HepG2 (cell line): ENCODE measurements around the gene DISP2. TPM values are rescaled to one million over a fixed set of nuclear protein-coding genes. Genes with fewer than 3 reads are reported as not detected.

ENCODE experiments used
- ADNP ChIP-seq: sonication (generic); formaldehyde crosslinking; IDR thresholded peaks from 2 replicates; pipeline ENCODE4 v1.4.0; 2020; ENCODE audit warnings: missing genetic modification reagents
- CENPX ChIP-seq: sonication (generic); formaldehyde crosslinking; IDR thresholded peaks from 2 replicates; pipeline ENCODE4 v1.9.0; 2021; ENCODE audit warnings: mild to moderate bottlenecking, missing genetic modification reagents, moderate library complexity
- CHCHD3 ChIP-seq: sonication (generic); formaldehyde crosslinking; IDR thresholded peaks from 2 replicates; pipeline ENCODE4 v1.8.0; 2022; ENCODE audit warnings: mild to moderate bottlenecking, missing genetic modification reagents, moderate library complexity
- GATAD2A ChIP-seq: IDR thresholded peaks from 2 replicates; pipeline ENCODE4 v1.6.1; 2016
- HDAC1 ChIP-seq: sonication (generic); formaldehyde crosslinking; IDR thresholded peaks from 2 replicates; pipeline ENCODE4 v1.5.1; 2020; ENCODE audit warnings: mild to moderate bottlenecking, missing genetic modification reagents
- HNRNPUL1 ChIP-seq: fragments of 200-400 bp; formaldehyde crosslinking; IDR thresholded peaks from 2 replicates; pipeline ENCODE4 v1.6.1; 2017; ENCODE audit warnings: low read depth, mild to moderate bottlenecking, low read length, moderate library complexity
- KDM2A ChIP-seq: sonication (generic); formaldehyde crosslinking; IDR thresholded peaks from 2 replicates; pipeline ENCODE4 v1.4.0; 2020; ENCODE audit warnings: low read depth, missing genetic modification reagents, borderline replicate concordance
- KLF6 ChIP-seq: IDR thresholded peaks from 2 replicates; pipeline ENCODE4 v1.8.0; 2016; ENCODE audit warnings: missing biosample characterization, missing genetic modification reagents
- RAD21 ChIP-seq: fragments of 450-650 bp; formaldehyde crosslinking; IDR thresholded peaks from 2 replicates; pipeline ENCODE4 v1.5.0; 2020; ENCODE audit warnings: mild to moderate bottlenecking
- RARA ChIP-seq: IDR thresholded peaks from 2 replicates; pipeline ENCODE4 v1.6.1; 2016; ENCODE audit warnings: missing genetic modification reagents, missing compliant biosample characterization
- SIX1 ChIP-seq: sonication (generic); formaldehyde crosslinking; IDR thresholded peaks from 2 replicates; pipeline ENCODE4 v1.4.0; 2020; ENCODE audit warnings: missing genetic modification reagents, borderline replicate concordance
- ZBTB38 ChIP-seq: sonication (generic); formaldehyde crosslinking; IDR thresholded peaks from 2 replicates; pipeline ENCODE4 v1.5.1; 2020; ENCODE audit warnings: mild to moderate bottlenecking, missing genetic modification reagents
- ZNF264 ChIP-seq: sonication (generic); formaldehyde crosslinking; IDR thresholded peaks from 2 replicates; pipeline ENCODE4 v1.4.0; 2020; ENCODE audit warnings: missing genetic modification reagents
- ZNF335 ChIP-seq: sonication (generic); formaldehyde crosslinking; IDR thresholded peaks from 2 replicates; pipeline ENCODE4 v1.4.0; 2020; ENCODE audit warnings: missing genetic modification reagents
- ZNF34 ChIP-seq: sonication (generic); formaldehyde crosslinking; IDR thresholded peaks from 2 replicates; pipeline ENCODE4 v1.4.0; 2020; ENCODE audit warnings: mild to moderate bottlenecking, missing genetic modification reagents, borderline replicate concordance
- polyA plus RNA-seq, 8 experiments: library from polyadenylated mRNA; depleted of rRNA in 3 of 8; stranded (reverse) in 7 of 8; unstranded in 1 of 8; fragments of >200 nt; fragmentation: Illumina TruSeq in 4 of 8; extraction: Trizol in 4 of 8; gene quantifications; 2 replicates each; pipeline versions ENCODE4 v1.2.1 to v1.2.3, GENCODE V29; 2011 to 2016; ENCODE audit warnings: low read depth in 4 of 8, missing spikeins in 1 of 8, mixed read lengths in 1 of 8; ENCODE audit not compliant: insufficient read depth in 1 of 8
- total RNA-seq, 5 experiments: library from RNA; depleted of rRNA; stranded (reverse); fragments of >200 nt; fragmentation: Illumina TruSeq; extraction: Trizol; gene quantifications; 2 replicates each; pipeline ENCODE4 v1.2.3, GENCODE V29; 2016; ENCODE audit warnings: low read depth in 1 of 5
- TF ChIP-seq, protein P1 (sequence below): sonication (generic); formaldehyde crosslinking; IDR thresholded peaks from 2 replicates; pipeline ENCODE4 v1.5.0; 2020; ENCODE audit warnings: missing genetic modification reagents
- TF ChIP-seq, protein P2 (sequence below): sonication (generic); formaldehyde crosslinking; IDR thresholded peaks from 2 replicates; pipeline ENCODE4 v1.4.0; 2020; ENCODE audit warnings: missing genetic modification reagents
- TF ChIP-seq, protein P3 (sequence below): sonication (generic); formaldehyde crosslinking; IDR thresholded peaks from 2 replicates; pipeline ENCODE4 v1.8.1; 2022; ENCODE audit warnings: low read depth, mild to moderate bottlenecking, missing genetic modification reagents
- TF ChIP-seq, protein P4 (sequence below): sonication (generic); formaldehyde crosslinking; conservative IDR thresholded peaks from 2 replicates; pipeline ENCODE4 v1.8.1; 2023; ENCODE audit warnings: missing genetic modification reagents
- TF ChIP-seq, protein P5 (sequence below): sonication (generic); formaldehyde crosslinking; IDR thresholded peaks from 2 replicates; pipeline ENCODE4 v1.4.0; 2020; ENCODE audit warnings: mild to moderate bottlenecking, missing genetic modification reagents, borderline replicate concordance

The DISP2 gene
- total and polyA plus RNA-seq, 2 of the 13 experiments (the other 11 are each of a cell fraction or from before 2014, with no cell fraction given): 0.09 to 0.32 TPM

DNA sequence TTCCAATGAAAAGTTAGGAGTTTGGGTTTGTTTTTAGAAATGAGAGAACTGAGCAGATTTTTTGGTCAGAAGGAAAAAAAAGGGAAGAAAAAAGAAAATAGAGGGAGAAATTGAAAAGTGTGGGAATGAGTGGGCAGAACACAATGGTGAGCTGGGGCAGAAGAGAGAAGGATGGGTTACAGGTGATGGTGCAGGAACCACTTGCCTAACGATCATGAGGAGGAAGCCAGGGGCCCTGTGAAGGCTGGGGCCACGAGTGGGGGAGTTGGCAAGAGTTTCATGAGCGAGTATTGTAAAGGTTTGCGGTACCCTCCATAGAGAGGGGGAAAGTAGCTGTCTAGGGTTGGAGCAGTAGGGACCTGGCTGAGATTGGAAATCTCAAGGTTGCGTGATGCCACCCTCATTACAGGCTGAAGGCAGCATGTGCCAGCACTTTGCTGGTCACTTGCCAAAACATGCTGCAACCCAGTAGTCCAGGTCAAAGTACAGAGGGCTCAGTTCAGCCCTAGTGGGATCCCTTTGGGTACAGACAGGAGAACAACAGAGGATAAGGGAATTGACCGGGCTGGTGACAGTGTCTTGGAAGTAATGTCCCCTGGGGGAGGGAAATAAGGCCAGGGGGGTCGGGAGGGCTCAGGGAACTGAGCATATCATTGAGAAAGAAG is 54.2 kb downstream of the DISP2 start (continued):
- 0 out of 2 replicates have a peak, but pooled peaks have one; percentile 32 for TF ChIP-seq RARA (CRISPR knock-in tag)
- TF ChIP-seq, protein P1, sequence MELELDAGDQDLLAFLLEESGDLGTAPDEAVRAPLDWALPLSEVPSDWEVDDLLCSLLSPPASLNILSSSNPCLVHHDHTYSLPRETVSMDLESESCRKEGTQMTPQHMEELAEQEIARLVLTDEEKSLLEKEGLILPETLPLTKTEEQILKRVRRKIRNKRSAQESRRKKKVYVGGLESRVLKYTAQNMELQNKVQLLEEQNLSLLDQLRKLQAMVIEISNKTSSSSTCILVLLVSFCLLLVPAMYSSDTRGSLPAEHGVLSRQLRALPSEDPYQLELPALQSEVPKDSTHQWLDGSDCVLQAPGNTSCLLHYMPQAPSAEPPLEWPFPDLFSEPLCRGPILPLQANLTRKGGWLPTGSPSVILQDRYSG (CRISPR knock-in tag): no peak
- TF ChIP-seq, protein P2, sequence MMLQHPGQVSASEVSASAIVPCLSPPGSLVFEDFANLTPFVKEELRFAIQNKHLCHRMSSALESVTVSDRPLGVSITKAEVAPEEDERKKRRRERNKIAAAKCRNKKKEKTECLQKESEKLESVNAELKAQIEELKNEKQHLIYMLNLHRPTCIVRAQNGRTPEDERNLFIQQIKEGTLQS (CRISPR knock-in tag): no peak
- 0 out of 2 replicates have a peak, but pooled peaks have one; percentile 62 for TF ChIP-seq KLF6 (CRISPR knock-in tag)
- TF ChIP-seq, protein P3, sequence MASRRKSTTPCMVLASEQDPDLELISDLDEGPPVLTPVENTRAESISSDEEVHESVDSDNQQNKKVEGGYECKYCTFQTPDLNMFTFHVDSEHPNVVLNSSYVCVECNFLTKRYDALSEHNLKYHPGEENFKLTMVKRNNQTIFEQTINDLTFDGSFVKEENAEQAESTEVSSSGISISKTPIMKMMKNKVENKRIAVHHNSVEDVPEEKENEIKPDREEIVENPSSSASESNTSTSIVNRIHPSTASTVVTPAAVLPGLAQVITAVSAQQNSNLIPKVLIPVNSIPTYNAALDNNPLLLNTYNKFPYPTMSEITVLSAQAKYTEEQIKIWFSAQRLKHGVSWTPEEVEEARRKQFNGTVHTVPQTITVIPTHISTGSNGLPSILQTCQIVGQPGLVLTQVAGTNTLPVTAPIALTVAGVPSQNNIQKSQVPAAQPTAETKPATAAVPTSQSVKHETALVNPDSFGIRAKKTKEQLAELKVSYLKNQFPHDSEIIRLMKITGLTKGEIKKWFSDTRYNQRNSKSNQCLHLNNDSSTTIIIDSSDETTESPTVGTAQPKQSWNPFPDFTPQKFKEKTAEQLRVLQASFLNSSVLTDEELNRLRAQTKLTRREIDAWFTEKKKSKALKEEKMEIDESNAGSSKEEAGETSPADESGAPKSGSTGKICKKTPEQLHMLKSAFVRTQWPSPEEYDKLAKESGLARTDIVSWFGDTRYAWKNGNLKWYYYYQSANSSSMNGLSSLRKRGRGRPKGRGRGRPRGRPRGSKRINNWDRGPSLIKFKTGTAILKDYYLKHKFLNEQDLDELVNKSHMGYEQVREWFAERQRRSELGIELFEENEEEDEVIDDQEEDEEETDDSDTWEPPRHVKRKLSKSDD (CRISPR knock-in tag): no peak
- TF ChIP-seq GATAD2A (CRISPR knock-in tag): peak; percentile 87
- no peak for TF ChIP-seq ZBTB38 (CRISPR knock-in tag)
- TF ChIP-seq, protein P4, sequence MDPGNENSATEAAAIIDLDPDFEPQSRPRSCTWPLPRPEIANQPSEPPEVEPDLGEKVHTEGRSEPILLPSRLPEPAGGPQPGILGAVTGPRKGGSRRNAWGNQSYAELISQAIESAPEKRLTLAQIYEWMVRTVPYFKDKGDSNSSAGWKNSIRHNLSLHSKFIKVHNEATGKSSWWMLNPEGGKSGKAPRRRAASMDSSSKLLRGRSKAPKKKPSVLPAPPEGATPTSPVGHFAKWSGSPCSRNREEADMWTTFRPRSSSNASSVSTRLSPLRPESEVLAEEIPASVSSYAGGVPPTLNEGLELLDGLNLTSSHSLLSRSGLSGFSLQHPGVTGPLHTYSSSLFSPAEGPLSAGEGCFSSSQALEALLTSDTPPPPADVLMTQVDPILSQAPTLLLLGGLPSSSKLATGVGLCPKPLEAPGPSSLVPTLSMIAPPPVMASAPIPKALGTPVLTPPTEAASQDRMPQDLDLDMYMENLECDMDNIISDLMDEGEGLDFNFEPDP (CRISPR knock-in tag): no peak
- TF ChIP-seq RAD21 (CRISPR knock-in tag): no peak
- TF ChIP-seq CHCHD3 (CRISPR knock-in tag): no peak
- TF ChIP-seq HNRNPUL1: no peak
- no peak for TF ChIP-seq ZNF335 (CRISPR knock-in tag)
- TF ChIP-seq CENPX (CRISPR knock-in tag): no peak
- no peak for TF ChIP-seq SIX1 (CRISPR knock-in tag)
- TF ChIP-seq, protein P5, sequence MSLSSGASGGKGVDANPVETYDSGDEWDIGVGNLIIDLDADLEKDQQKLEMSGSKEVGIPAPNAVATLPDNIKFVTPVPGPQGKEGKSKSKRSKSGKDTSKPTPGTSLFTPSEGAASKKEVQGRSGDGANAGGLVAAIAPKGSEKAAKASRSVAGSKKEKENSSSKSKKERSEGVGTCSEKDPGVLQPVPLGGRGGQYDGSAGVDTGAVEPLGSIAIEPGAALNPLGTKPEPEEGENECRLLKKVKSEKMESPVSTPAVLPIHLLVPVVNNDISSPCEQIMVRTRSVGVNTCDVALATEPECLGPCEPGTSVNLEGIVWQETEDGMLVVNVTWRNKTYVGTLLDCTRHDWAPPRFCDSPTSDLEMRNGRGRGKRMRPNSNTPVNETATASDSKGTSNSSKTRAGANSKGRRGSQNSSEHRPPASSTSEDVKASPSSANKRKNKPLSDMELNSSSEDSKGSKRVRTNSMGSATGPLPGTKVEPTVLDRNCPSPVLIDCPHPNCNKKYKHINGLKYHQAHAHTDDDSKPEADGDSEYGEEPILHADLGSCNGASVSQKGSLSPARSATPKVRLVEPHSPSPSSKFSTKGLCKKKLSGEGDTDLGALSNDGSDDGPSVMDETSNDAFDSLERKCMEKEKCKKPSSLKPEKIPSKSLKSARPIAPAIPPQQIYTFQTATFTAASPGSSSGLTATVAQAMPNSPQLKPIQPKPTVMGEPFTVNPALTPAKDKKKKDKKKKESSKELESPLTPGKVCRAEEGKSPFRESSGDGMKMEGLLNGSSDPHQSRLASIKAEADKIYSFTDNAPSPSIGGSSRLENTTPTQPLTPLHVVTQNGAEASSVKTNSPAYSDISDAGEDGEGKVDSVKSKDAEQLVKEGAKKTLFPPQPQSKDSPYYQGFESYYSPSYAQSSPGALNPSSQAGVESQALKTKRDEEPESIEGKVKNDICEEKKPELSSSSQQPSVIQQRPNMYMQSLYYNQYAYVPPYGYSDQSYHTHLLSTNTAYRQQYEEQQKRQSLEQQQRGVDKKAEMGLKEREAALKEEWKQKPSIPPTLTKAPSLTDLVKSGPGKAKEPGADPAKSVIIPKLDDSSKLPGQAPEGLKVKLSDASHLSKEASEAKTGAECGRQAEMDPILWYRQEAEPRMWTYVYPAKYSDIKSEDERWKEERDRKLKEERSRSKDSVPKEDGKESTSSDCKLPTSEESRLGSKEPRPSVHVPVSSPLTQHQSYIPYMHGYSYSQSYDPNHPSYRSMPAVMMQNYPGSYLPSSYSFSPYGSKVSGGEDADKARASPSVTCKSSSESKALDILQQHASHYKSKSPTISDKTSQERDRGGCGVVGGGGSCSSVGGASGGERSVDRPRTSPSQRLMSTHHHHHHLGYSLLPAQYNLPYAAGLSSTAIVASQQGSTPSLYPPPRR (CRISPR knock-in tag): no peak
- peak; percentile 73 for TF ChIP-seq HDAC1 (CRISPR knock-in tag)
- no peak for TF ChIP-seq ZNF264 (CRISPR knock-in tag)
- no peak for TF ChIP-seq ADNP (CRISPR knock-in tag)
- peak; percentile 52; the same call in 1 of the 2 replicates for TF ChIP-seq KDM2A (CRISPR knock-in tag)
- TF ChIP-seq ZNF34: no peak
